SK-N-SH (cell line): Measurements from ENCODE around the gene MAD1L1. TPM values are rescaled to one million over a fixed set of nuclear protein-coding genes. Genes with fewer than 3 reads are reported as not detected.

Experiments used
- CTCF ChIA-PET: fragments of 300-600, 350-600 bp; formaldehyde crosslinking; extraction: SDS; loops from one replicate; lab custom pipeline; 2021; lab: Yijun Ruan, JAX
- POLR2A ChIA-PET: fragments of 350-600 bp; sonication (Branson Sonifier 250); formaldehyde crosslinking; extraction: SDS; loops from one replicate; lab custom pipeline; 2020; ENCODE audit warnings: antibody characterized with exemption, inconsistent platforms; lab: Yijun Ruan, JAX
- DNase-seq: peaks from one replicate; pipeline ENCODE4 v3.0.0; 2012
- H2AFZ ChIP-seq: fragments of 200-600 bp; sonication (generic); 2 replicates; pipeline ENCODE4 v1.8.1; 2016; ENCODE audit warnings: antibody characterized with exemption, mild to moderate bottlenecking, low read depth
- H3F3A ChIP-seq: fragments of 200-600 bp; sonication (generic); replicated peaks from 2 replicates; pipeline ENCODE3; 2016; ENCODE audit warnings: antibody characterized with exemption, mild to moderate bottlenecking; ENCODE audit not compliant: insufficient read depth
- H3K27ac ChIP-seq, 2 experiments: fragments of 200-500 bp in 1 of 2; fragments of 200-600 bp in 1 of 2; sonication (Bioruptor generic) in 1 of 2; sonication (generic), shearing (Covaris generic) in 1 of 2; 2 replicates each; pipeline versions ENCODE4 v1.5.1 to v1.6.1; 2014 to 2016; ENCODE audit warnings: low read depth in 2 of 2, inconsistent platforms in 1 of 2, low read length in 1 of 2, mild to moderate bottlenecking in 1 of 2, mixed read lengths in 1 of 2
- H3K27me3 ChIP-seq: fragments of 200-600 bp; sonication (generic), shearing (Covaris generic); 2 replicates; pipeline ENCODE4 v1.6.1; 2016; ENCODE audit warnings: mixed run types; ENCODE audit not compliant: insufficient read depth
- H3K36me3 ChIP-seq, 2 experiments: fragments of 200-500 bp in 1 of 2; fragments of 200-600 bp in 1 of 2; sonication (Bioruptor generic) in 1 of 2; sonication (generic) in 1 of 2; replicated peaks in 1 of 2; 2 replicates each; pipeline versions ENCODE3 to v1.5.1; 2014 to 2016; ENCODE audit warnings: low read length in 1 of 2, mild to moderate bottlenecking in 1 of 2; ENCODE audit not compliant: insufficient read depth in 2 of 2, control insufficient read depth in 1 of 2
- H3K4me1 ChIP-seq, 2 experiments: fragments of 200-500 bp in 1 of 2; fragments of 200-600 bp in 1 of 2; sonication (Bioruptor generic) in 1 of 2; sonication (generic), shearing (Covaris generic) in 1 of 2; 2 replicates each; pipeline versions ENCODE4 v1.5.1 to v1.6.1; 2014 to 2016; ENCODE audit warnings: low read depth in 1 of 2, low read length in 1 of 2, mixed run types in 1 of 2; ENCODE audit not compliant: insufficient read depth in 2 of 2, control insufficient read depth in 1 of 2
- H3K4me2 ChIP-seq: fragments of 200-600 bp; sonication (generic), shearing (Covaris generic); 2 replicates; pipeline ENCODE4 v1.6.1; 2017; ENCODE audit warnings: mixed run types
- H3K4me3 ChIP-seq, 2 experiments: fragments of 200-500 bp in 1 of 2; fragments of 200-600 bp in 1 of 2; sonication (Bioruptor generic) in 1 of 2; sonication (generic), shearing (Covaris generic) in 1 of 2; 2 replicates each; pipeline versions ENCODE4 v1.5.1 to v1.8.1; 2014 to 2016; ENCODE audit warnings: low read depth in 2 of 2, inconsistent platforms in 1 of 2, low read length in 1 of 2, mild to moderate bottlenecking in 1 of 2, mixed read lengths in 1 of 2, moderate library complexity in 1 of 2
- H3K79me2 ChIP-seq: fragments of 200-600 bp; sonication (generic); 2 replicates; pipeline ENCODE4 v1.8.1; 2017; ENCODE audit warnings: mild to moderate bottlenecking; ENCODE audit not compliant: insufficient read depth
- H3K9ac ChIP-seq: fragments of 200-600 bp; sonication (generic); 2 replicates; pipeline ENCODE4 v1.6.1; 2017; ENCODE audit warnings: mixed run types
- H3K9me2 ChIP-seq: fragments of 200-600 bp; sonication (generic); 2 replicates; pipeline ENCODE4 v1.6.1; 2017; ENCODE audit warnings: mixed run types
- H3K9me3 ChIP-seq: fragments of 200-600 bp; sonication (generic); 2 replicates; pipeline ENCODE4 v1.6.1; 2017; ENCODE audit warnings: mixed run types, mild to moderate bottlenecking, moderate library complexity
- H4K20me1 ChIP-seq: fragments of 200-600 bp; sonication (generic); 2 replicates; pipeline ENCODE4 v1.6.1; 2017; ENCODE audit warnings: mild to moderate bottlenecking, mixed run types; ENCODE audit not compliant: insufficient read depth
- FOSL2 ChIP-seq: IDR thresholded peaks from 2 replicates; pipeline ENCODE4 v1.4.0; 2012; ENCODE audit warnings: low read depth, mild to moderate bottlenecking, moderate library complexity, borderline replicate concordance
- FOXM1 ChIP-seq: IDR thresholded peaks from 2 replicates; pipeline ENCODE4 v1.4.0; 2012; ENCODE audit warnings: low read depth, mild to moderate bottlenecking
- GABPA ChIP-seq: IDR thresholded peaks from 2 replicates; pipeline ENCODE4 v1.4.0; 2012; ENCODE audit warnings: low read depth, mild to moderate bottlenecking
- JUND ChIP-seq: IDR thresholded peaks from 2 replicates; pipeline ENCODE4 v1.4.0; 2012
- MEF2A ChIP-seq: IDR thresholded peaks from 2 replicates; pipeline ENCODE4 v1.4.0; 2012; ENCODE audit warnings: low read depth, borderline replicate concordance
- NFIC ChIP-seq: IDR thresholded peaks from 2 replicates; pipeline ENCODE4 v1.4.0; 2012; ENCODE audit warnings: borderline replicate concordance
- POLR2AphosphoS5 ChIP-seq: IDR thresholded peaks from 2 replicates; pipeline ENCODE4 v1.6.1; 2012; ENCODE audit warnings: low read depth, low read length
- RCOR1 ChIP-seq: fragments of 150-350 bp; IDR thresholded peaks from 2 replicates; pipeline ENCODE4 v1.6.1; 2017; ENCODE audit warnings: antibody characterized with exemption, low read length
- REST ChIP-seq: IDR thresholded peaks from 2 replicates; pipeline ENCODE4 v1.6.1; 2012; ENCODE audit warnings: mild to moderate bottlenecking, low read depth, low read length, moderate library complexity
- SIN3A ChIP-seq: IDR thresholded peaks from 2 replicates; pipeline ENCODE4 v1.6.1; 2012; ENCODE audit warnings: low read depth, mild to moderate bottlenecking, low read length, moderate library complexity, borderline replicate concordance
- TAF1 ChIP-seq: IDR thresholded peaks from 2 replicates; pipeline ENCODE4 v1.6.1; 2012; ENCODE audit warnings: low read depth, mild to moderate bottlenecking, low read length, moderate library complexity, borderline replicate concordance
- TCF12 ChIP-seq: IDR thresholded peaks from 2 replicates; pipeline ENCODE4 v1.4.0; 2012
- WGBS: methylation state at CpG from one replicate; pipeline ENCODE4 v1.1.6; 2017; ENCODE audit warnings: low lambda C conversion rate; 5-methylcytosine and 5-hydroxymethylcytosine counted together
- polyA plus RNA-seq, 3 experiments: library from polyadenylated mRNA; depleted of rRNA; stranded (reverse); fragments of >200 nt; gene quantifications; 2 replicates each; pipeline ENCODE4 v1.2.3, GENCODE V29; 2012
- TF ChIP-seq, protein P1 (sequence below): fragments of 150-350 bp; IDR thresholded peaks from 2 replicates; pipeline ENCODE4 v1.6.1; 2016; ENCODE audit warnings: mild to moderate bottlenecking, low read depth, low read length
- TF ChIP-seq, protein P2 (sequence below): IDR thresholded peaks from 2 replicates; pipeline ENCODE4; 2012

MAD1L1 gene
- polyA plus RNA-seq, 1 of the 3 experiments (the other 2 are of a cell fraction), result 46.2 TPM

DNA sequence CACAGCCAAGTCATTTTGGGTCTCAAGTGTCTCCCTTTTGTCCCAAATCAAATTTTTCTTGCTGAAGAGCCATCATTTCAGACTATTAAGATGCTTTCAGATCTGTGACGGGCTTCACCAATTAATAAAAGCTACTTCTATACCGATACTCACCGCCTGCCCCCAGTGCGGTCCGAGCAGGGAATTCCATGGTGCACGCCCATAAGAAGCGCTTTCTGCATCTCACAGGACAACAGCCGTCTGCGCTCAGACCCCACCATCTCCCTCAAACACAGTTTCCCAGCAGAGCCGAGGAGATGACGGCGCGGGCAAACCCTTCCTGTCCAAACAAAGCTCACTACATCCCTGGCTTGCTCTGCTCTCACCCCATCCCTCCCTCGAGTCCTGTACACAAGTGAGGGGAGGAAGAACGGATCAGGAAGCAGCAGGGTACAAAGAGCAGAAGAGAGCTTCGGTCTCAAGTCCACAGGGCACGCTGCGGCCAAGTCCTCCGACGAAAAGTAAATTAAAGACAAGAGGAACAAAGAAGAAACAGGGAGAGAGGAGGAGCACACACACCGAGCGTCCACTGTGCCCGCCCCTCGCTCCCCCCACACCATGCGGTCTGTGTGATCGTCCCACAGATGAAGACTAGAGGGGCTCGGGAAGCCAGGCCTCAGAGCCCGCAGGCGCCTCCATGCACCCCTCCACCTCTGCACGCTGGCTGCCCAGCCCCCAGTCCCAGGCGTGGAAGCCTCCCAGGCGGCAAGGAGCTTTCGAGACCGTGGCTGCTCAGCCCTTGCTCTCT is 121.9 kb downstream of the MAD1L1 start:
- Histone ChIP-seq H3K27me3 (no peaks in the 10 kb centered on the region), H4K20me1 (no peaks in the 10 kb centered on the region), H3K4me3 (no peak overlapping the region), H3K9me2 (no peaks in the 10 kb centered on the region), H2AFZ (no peak overlapping the region), H3K9ac (peak overlapping the region; percentile 6; the same call in 1 of the 2 replicates), H3K36me3 (no peaks in the 10 kb centered on the region), H3K4me1 (peaks cover 23 to 74% of the 10 kb centered on the region in 2 experiments), H3K4me2 (peak overlapping the region; percentile 18; the same call in 1 of the 2 replicates), H3K9me3 (no peaks in the 10 kb centered on the region), H3K79me2 (no peaks in the 10 kb centered on the region; the same call in 1 of the 2 replicates), H3K27ac (peak overlapping the region; percentile 62 to 64; a peak in 3 of 4 replicates), H3F3A (peaks cover 12% of the 10 kb centered on the region)
- CTCF ChIA-PET, result no interaction called here
- TF ChIP-seq JUND, result no peak
- TF ChIP-seq REST, result no peak
- no peak for TF ChIP-seq FOXM1
- TF ChIP-seq, protein P1, sequence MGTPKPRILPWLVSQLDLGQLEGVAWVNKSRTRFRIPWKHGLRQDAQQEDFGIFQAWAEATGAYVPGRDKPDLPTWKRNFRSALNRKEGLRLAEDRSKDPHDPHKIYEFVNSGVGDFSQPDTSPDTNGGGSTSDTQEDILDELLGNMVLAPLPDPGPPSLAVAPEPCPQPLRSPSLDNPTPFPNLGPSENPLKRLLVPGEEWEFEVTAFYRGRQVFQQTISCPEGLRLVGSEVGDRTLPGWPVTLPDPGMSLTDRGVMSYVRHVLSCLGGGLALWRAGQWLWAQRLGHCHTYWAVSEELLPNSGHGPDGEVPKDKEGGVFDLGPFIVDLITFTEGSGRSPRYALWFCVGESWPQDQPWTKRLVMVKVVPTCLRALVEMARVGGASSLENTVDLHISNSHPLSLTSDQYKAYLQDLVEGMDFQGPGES, result no peak
- TF ChIP-seq TCF12, result no peak
- no peak for TF ChIP-seq POLR2AphosphoS5
- DNase-seq, result no peak
- 90% methylated on average over 34 of the region's 34 CpGs for WGBS
- POLR2A ChIA-PET, result interaction anchor here (0.5 kb wide), 1 partner anchor 231 kb away, joined by 4 read pairs; no protein-coding TSS in a partner anchor

DNA sequence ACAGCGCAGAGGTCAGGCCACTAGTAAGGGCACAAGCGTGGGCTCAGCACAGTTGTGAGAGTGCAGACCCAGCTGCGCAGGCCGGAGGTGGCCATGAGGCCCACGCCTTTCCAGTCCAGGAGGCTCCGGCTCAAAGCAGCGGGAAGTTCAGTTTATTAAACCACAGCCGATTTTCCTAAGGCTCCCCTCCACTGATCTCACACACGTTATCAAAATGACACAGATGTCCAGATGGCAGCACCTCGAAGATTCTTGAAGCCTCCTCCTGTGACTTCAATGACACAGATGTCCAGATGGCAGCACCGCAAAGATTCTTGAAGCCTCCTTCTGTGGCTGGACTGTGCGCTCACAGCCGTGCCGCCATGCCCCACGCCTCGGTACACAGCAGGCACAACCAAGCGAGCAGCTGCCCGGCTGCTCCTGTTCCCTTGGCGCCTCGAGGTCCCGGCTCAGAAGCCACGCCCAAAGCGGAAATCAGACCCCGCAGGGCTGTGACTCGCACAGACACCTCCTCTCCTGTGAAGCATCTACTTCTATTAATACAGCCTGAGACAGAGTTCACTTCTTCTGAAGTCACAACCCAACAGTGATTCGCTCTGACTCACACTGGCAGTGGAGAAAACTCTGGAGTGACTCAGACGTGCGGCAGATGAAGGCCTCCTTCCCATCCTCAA is 122.7 kb downstream of the MAD1L1 start:
- H3K36me3 ChIP-seq, result no peaks in the 10 kb centered on the region
- WGBS, result 76% methylated on average over 21 of the region's 28 CpGs
- CTCF ChIA-PET, result interaction anchor here (1.2 to 1.8 kb wide), 2 partner anchors 9 to 298 kb away, joined by 3 to 7 read pairs; no protein-coding TSS in a partner anchor
- peaks cover 12% of the 10 kb centered on the region for H3F3A ChIP-seq
- POLR2A ChIA-PET, result no interaction called here
- peak overlapping the region; percentile 62 to 64 for H3K27ac ChIP-seq
- no peaks in the 10 kb centered on the region for H3K27me3 ChIP-seq
- no peaks in the 10 kb centered on the region for H3K9me3 ChIP-seq
- no peaks in the 10 kb centered on the region for H3K9me2 ChIP-seq
- peak overlapping the region; percentile 11; the same call in 1 of the 2 replicates for H3K9ac ChIP-seq
- no peak overlapping the region for H3K4me3 ChIP-seq
- H3K4me1 ChIP-seq, result peaks cover 19 to 77% of the 10 kb centered on the region in 2 experiments
- no peak overlapping the region for H2AFZ ChIP-seq
- H3K79me2 ChIP-seq, result no peaks in the 10 kb centered on the region; the same call in 1 of the 2 replicates
- DNase-seq, result no peak
- H3K4me2 ChIP-seq, result peak overlapping the region; percentile 18; the same call in 1 of the 2 replicates
- no peaks in the 10 kb centered on the region for H4K20me1 ChIP-seq
- TF ChIP-seq REST, result 0 out of 2 replicates have a peak, but pooled peaks have one; percentile 68
- peak; percentile 68 for TF ChIP-seq TCF12
- no peak for TF ChIP-seq MEF2A
- peak; percentile 42; the same call in 1 of the 2 replicates for TF ChIP-seq GABPA
- TF ChIP-seq TAF1, result 0 out of 2 replicates have a peak, but pooled peaks have one; percentile 38
- TF ChIP-seq SIN3A, result no peak
- 0 out of 2 replicates have a peak, but pooled peaks have one; percentile 12 for TF ChIP-seq RCOR1
- TF ChIP-seq NFIC, result peak; percentile 53; the same call in 1 of the 2 replicates
- TF ChIP-seq POLR2AphosphoS5, result peak; percentile 61; the same call in 1 of the 2 replicates
- TF ChIP-seq, protein P2, sequence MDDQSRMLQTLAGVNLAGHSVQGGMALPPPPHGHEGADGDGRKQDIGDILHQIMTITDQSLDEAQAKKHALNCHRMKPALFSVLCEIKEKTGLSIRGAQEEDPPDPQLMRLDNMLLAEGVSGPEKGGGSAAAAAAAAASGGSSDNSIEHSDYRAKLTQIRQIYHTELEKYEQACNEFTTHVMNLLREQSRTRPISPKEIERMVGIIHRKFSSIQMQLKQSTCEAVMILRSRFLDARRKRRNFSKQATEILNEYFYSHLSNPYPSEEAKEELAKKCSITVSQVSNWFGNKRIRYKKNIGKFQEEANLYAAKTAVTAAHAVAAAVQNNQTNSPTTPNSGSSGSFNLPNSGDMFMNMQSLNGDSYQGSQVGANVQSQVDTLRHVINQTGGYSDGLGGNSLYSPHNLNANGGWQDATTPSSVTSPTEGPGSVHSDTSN, result peak; percentile 59; the same call in 1 of the 2 replicates
- TF ChIP-seq FOSL2, result peak; percentile 98; the same call in 1 of the 2 replicates
